Neural cell (in vitro differentiated cells): ENCODE results near the gene OSCP1. TPM values are rescaled to one million over a fixed set of nuclear protein-coding genes. Genes with fewer than 3 reads are reported as not detected.

Source experiments
- H2AFZ ChIP-seq: fragments of 200-600, 300-800 bp; sonication (generic), shearing (Covaris generic); 2 replicates; pipeline ENCODE4 v1.6.0; 2014; ENCODE audit warnings: low read depth, mild to moderate bottlenecking, antibody characterized with exemption, low read length, moderate library complexity
- H3F3A ChIP-seq: fragments of 200-600 bp; shearing (Covaris generic); 2 replicates; pipeline ENCODE4 v1.6.1; 2016; ENCODE audit warnings: mild to moderate bottlenecking, moderate library complexity, mixed read lengths, antibody characterized with exemption, low read length; ENCODE audit not compliant: insufficient read depth, poor library complexity, severe bottlenecking
- H3K27ac ChIP-seq: fragments of 200-600, 300-800 bp; sonication (generic), shearing (Covaris generic); 2 replicates; pipeline ENCODE4 v1.5.1; 2014; ENCODE audit warnings: mild to moderate bottlenecking, low read length, moderate library complexity
- H3K27me3 ChIP-seq: fragments of 300-800, 200-600 bp; sonication (generic), shearing (Covaris generic); 2 replicates; pipeline ENCODE4 v1.6.0; 2014; ENCODE audit warnings: mild to moderate bottlenecking, low read depth, low read length, moderate library complexity; ENCODE audit not compliant: insufficient read depth
- H3K36me3 ChIP-seq: fragments of 300-800, 200-600 bp; sonication (generic), shearing (Covaris generic); 2 replicates; pipeline ENCODE4 v1.5.1; 2014; ENCODE audit warnings: mild to moderate bottlenecking, antibody characterized with exemption, low read length, moderate library complexity; ENCODE audit not compliant: insufficient read depth
- H3K4me2 ChIP-seq: fragments of 300-800, 200-600 bp; sonication (generic), shearing (Covaris generic); 2 replicates; pipeline ENCODE4 v1.6.0; 2014; ENCODE audit warnings: mild to moderate bottlenecking, low read length
- H3K4me3 ChIP-seq: fragments of 300-800, 200-600 bp; sonication (generic), shearing (Covaris generic); 2 replicates; pipeline ENCODE4 v1.5.1; 2014; ENCODE audit warnings: mild to moderate bottlenecking, low read length, moderate library complexity
- H3K79me2 ChIP-seq: fragments of 200-600 bp; shearing (Covaris generic); replicated peaks from 2 replicates; pipeline ENCODE4 v1.6.0; 2014; ENCODE audit warnings: mild to moderate bottlenecking, low read length, moderate library complexity; ENCODE audit not compliant: insufficient read depth
- H3K9ac ChIP-seq: fragments of 300-800, 200-600 bp; sonication (generic), shearing (Covaris generic); 2 replicates; pipeline ENCODE4 v1.6.1; 2016; ENCODE audit warnings: mild to moderate bottlenecking, low read length, mixed read lengths
- H3K9me2 ChIP-seq: fragments of 200-600 bp; shearing (Covaris generic); 2 replicates; pipeline ENCODE4 v1.6.1; 2016; ENCODE audit warnings: mild to moderate bottlenecking, low read length, mixed read lengths; ENCODE audit not compliant: insufficient read depth
- H3K9me3 ChIP-seq: fragments of 200-600, 300-800 bp; sonication (generic), shearing (Covaris generic); 2 replicates; pipeline ENCODE4 v1.6.1; 2016; ENCODE audit warnings: mild to moderate bottlenecking, mixed run types, low read length, moderate library complexity, mixed read lengths
- H4K20me1 ChIP-seq: fragments of 200-600 bp; shearing (Covaris generic); 2 replicates; pipeline ENCODE4 v1.6.1; 2016; ENCODE audit warnings: mild to moderate bottlenecking, mixed run types; ENCODE audit not compliant: insufficient read depth
- EP300 ChIP-seq: fragments of 450-650 bp; conservative IDR thresholded peaks from 2 replicates; pipeline ENCODE4 v1.6.1; 2014; ENCODE audit warnings: antibody characterized with exemption, mild to moderate bottlenecking, moderate library complexity; ENCODE audit not compliant: poor library complexity, severe bottlenecking
- EZH2 ChIP-seq: fragments of 200-600, 300-800 bp; shearing (Covaris generic), sonication (generic); IDR thresholded peaks from 2 replicates; pipeline ENCODE4 v1.6.1; 2014; ENCODE audit warnings: antibody characterized with exemption, low read length, borderline replicate concordance, mild to moderate bottlenecking; ENCODE audit not compliant: insufficient read depth, poor library complexity, severe bottlenecking
- MXI1 ChIP-seq: fragments of 450-650 bp; conservative IDR thresholded peaks from 2 replicates; pipeline ENCODE4 v1.6.1; 2014; ENCODE audit warnings: antibody characterized with exemption, mild to moderate bottlenecking; ENCODE audit not compliant: poor library complexity, severe bottlenecking
- POLR2AphosphoS5 ChIP-seq: IDR thresholded peaks from 2 replicates; pipeline ENCODE4 v1.6.1; 2012
- RAD21 ChIP-seq: fragments of 450-650 bp; conservative IDR thresholded peaks from 2 replicates; pipeline ENCODE4 v1.6.1; 2014; ENCODE audit warnings: antibody characterized with exemption, mild to moderate bottlenecking, moderate library complexity
- SMC3 ChIP-seq: fragments of 450-650 bp; conservative IDR thresholded peaks from 2 replicates; pipeline ENCODE4 v1.6.1; 2014; ENCODE audit warnings: antibody characterized with exemption, mild to moderate bottlenecking, moderate library complexity; ENCODE audit not compliant: poor library complexity
- TAF1 ChIP-seq: IDR thresholded peaks from 2 replicates; pipeline ENCODE4 v1.6.1; 2012; ENCODE audit warnings: low read depth
- polyA plus RNA-seq: library from polyadenylated mRNA; depleted of rRNA; stranded (reverse); fragments of >200 nt; gene quantifications from 2 replicates; pipeline ENCODE4 v1.2.3, GENCODE V29; 2014
- TF ChIP-seq, protein P1 (sequence below): IDR thresholded peaks from 2 replicates; pipeline ENCODE4 v1.6.1; 2012; ENCODE audit warnings: borderline replicate concordance
- TF ChIP-seq, protein P2 (sequence below): fragments of 450-650 bp; IDR thresholded peaks from 2 replicates; pipeline ENCODE4 v1.5.1; 2014; ENCODE audit warnings: antibody characterized with exemption, mild to moderate bottlenecking, moderate library complexity; ENCODE audit not compliant: poor library complexity, severe bottlenecking

OSCP1 gene
- polyA plus RNA-seq, 1 donor from 2014 or later: 20.7 TPM

DNA sequence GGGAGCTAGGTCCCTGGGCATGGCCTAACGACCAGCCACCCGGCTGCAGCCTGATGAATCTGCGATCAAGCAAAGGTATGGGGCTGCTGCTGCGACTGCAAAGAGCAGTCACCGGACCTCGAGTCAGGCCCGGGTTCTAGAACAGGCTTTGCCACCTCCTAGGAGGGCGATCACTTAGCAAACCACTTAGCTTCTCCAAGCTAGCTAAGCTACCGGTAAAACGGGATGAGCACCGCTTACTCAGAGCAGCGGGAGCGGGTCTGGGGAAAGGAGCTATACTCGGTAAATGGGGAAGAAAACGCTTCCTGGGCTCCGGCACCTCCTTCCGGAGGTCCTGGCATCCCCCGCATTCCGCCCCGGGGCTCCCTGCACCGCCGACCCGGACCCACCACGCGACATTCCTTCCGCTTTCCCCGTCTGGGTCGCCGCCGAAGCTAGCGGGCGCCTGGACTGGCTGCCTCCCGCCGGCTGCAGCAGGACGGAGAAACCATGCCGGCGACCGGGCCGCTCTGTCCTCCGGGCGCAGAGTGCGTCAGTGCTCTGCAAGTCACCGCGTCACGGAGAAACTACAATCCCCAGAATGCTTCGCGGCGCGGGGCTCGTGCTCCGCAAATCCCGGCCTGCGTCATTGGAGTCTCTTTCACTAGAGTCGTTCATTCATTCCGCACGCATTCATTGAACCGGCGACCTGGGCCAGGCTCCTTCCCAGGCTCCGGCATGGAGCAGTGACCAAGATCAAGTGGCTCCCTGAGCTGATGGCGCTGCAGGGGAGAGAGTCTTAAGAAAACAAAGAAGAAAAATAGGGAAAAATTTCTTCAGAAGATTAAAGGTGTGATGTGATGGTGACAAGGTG, 52.6 kb downstream of the OSCP1 start, which contains the start of gene LSM10:
TSS of gene LSM10 (minus strand) at position 531 of the 853 bp plus-strand sequence. CDS start 3,779 bp downstream, outside the sequence.
- Histone ChIP-seq H3F3A (no peaks in the 10 kb centered on the region), H4K20me1 (no peaks in the 10 kb centered on the region), H3K36me3 (no peaks in the 10 kb centered on the region), H3K9me3 (no peaks in the 10 kb centered on the region), H3K9me2 (no peaks in the 10 kb centered on the region), H2AFZ (peak within 1 kb of the TSS; percentile 65), H3K4me3 (peak within 1 kb of the TSS; percentile 86), H3K27ac (peak within 1 kb of the TSS; percentile 60), H3K79me2 (no peaks in the 10 kb centered on the region), H3K27me3 (no peaks in the 10 kb centered on the region), H3K4me2 (peak within 1 kb of the TSS; percentile 71), H3K9ac (peak within 1 kb of the TSS; percentile 81)
- no peak for TF ChIP-seq EZH2
- TF ChIP-seq POLR2AphosphoS5: peak; percentile 96
- TF ChIP-seq, protein P1, sequence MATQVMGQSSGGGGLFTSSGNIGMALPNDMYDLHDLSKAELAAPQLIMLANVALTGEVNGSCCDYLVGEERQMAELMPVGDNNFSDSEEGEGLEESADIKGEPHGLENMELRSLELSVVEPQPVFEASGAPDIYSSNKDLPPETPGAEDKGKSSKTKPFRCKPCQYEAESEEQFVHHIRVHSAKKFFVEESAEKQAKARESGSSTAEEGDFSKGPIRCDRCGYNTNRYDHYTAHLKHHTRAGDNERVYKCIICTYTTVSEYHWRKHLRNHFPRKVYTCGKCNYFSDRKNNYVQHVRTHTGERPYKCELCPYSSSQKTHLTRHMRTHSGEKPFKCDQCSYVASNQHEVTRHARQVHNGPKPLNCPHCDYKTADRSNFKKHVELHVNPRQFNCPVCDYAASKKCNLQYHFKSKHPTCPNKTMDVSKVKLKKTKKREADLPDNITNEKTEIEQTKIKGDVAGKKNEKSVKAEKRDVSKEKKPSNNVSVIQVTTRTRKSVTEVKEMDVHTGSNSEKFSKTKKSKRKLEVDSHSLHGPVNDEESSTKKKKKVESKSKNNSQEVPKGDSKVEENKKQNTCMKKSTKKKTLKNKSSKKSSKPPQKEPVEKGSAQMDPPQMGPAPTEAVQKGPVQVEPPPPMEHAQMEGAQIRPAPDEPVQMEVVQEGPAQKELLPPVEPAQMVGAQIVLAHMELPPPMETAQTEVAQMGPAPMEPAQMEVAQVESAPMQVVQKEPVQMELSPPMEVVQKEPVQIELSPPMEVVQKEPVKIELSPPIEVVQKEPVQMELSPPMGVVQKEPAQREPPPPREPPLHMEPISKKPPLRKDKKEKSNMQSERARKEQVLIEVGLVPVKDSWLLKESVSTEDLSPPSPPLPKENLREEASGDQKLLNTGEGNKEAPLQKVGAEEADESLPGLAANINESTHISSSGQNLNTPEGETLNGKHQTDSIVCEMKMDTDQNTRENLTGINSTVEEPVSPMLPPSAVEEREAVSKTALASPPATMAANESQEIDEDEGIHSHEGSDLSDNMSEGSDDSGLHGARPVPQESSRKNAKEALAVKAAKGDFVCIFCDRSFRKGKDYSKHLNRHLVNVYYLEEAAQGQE: peak; percentile 88
- TF ChIP-seq RAD21: no peak
- TF ChIP-seq MXI1: peak; percentile 93
- peak; percentile 44 for TF ChIP-seq EP300
- peak; percentile 41 for TF ChIP-seq SMC3
- TF ChIP-seq TAF1: peak; percentile 82

DNA sequence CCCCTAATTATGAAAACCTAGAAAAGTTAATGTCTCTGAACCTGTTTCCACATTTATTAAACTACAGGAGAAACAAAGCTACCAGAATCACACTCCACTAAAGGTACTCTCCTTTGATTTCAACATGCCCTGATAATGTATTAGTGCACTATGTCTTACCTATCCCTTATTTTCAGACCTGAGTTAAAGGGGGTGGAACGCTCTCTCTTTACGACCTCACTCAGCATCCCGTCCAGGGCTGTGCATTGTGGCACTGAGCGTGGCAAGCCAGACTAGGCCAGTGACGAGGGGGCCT, 53.2 kb downstream of the OSCP1 start:
- TF ChIP-seq RAD21 (no peak), EZH2 (no peak), POLR2AphosphoS5 (no peak), EP300 (no peak), MXI1 (no peak), SMC3 (no peak), TAF1 (no peak)
- TF ChIP-seq, protein P1: no peak
- TF ChIP-seq, protein P2, sequence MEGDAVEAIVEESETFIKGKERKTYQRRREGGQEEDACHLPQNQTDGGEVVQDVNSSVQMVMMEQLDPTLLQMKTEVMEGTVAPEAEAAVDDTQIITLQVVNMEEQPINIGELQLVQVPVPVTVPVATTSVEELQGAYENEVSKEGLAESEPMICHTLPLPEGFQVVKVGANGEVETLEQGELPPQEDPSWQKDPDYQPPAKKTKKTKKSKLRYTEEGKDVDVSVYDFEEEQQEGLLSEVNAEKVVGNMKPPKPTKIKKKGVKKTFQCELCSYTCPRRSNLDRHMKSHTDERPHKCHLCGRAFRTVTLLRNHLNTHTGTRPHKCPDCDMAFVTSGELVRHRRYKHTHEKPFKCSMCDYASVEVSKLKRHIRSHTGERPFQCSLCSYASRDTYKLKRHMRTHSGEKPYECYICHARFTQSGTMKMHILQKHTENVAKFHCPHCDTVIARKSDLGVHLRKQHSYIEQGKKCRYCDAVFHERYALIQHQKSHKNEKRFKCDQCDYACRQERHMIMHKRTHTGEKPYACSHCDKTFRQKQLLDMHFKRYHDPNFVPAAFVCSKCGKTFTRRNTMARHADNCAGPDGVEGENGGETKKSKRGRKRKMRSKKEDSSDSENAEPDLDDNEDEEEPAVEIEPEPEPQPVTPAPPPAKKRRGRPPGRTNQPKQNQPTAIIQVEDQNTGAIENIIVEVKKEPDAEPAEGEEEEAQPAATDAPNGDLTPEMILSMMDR: no peak
- Histone ChIP-seq H3K9ac (peak overlapping the region; percentile 81), H3K9me3 (no peaks in the 10 kb centered on the region), H3K9me2 (no peaks in the 10 kb centered on the region), H4K20me1 (no peaks in the 10 kb centered on the region), H3K4me2 (peak overlapping the region; percentile 71), H3K27ac (peak overlapping the region; percentile 60), H3K4me3 (peak overlapping the region; percentile 86), H3K79me2 (no peaks in the 10 kb centered on the region), H3K36me3 (no peaks in the 10 kb centered on the region), H2AFZ (peak overlapping the region; percentile 65), H3K27me3 (no peaks in the 10 kb centered on the region), H3F3A (no peaks in the 10 kb centered on the region)
